Left cardiac atrium (tissue), 4 donors: ENCODE results near the gene CAPN9. TPM values are rescaled to one million over a fixed set of nuclear protein-coding genes. Genes with fewer than 3 reads are reported as not detected.

Experiments
- ATAC-seq, 2 donors: fragments of 200-7000 bp; cut with Tn5 transposase; one replicate each; pipeline ENCODE4 v1.9.1; 2020; ENCODE audit warnings: mild to moderate bottlenecking in 2 of 2, moderate library complexity in 2 of 2
- DNase-seq: peaks from one replicate; pipeline ENCODE4 v3.0.0-alpha.2; 2020
- intact Hi-C, 2 donors: fragments of 100-400 bp; cut with DNase I; formaldehyde crosslinking; loops; one replicate each; pipeline versions ENCODE4 v1.14.1 to v1.15.1; 2022 to 2023
- total RNA-seq, 2 donors: library from RNA; stranded (reverse); fragmentation: NEBNext Ultra II Directional; extraction: Animal tissue kit (Norgen Biotek cat#: 25700); gene quantifications; one replicate each; pipeline ENCODE4 v1.2.1, GENCODE V29; 2021
- donor health status: DM: no; HTN: yes; CAD: no.
- donor health status: DM: no; HTN: yes; CAD: no; lungs with severe emphysema.
- donor health status: DM: yes; HTN: yes; CAD: no.
- donor health status: Dilated cardiomyopathy.

The CAPN9 gene
- total RNA-seq, 2 donors from 2014 or later: 0.18 to 0.24 TPM

- ATAC-seq (peak in 1 of 2 donors; percentile 41), DNase-seq (no peak)
- intact Hi-C loops: loop anchor here in 1 of 2 donors (10.0 kb wide), 1 partner anchor 67 kb away; no protein-coding TSS in a partner anchor
Measured at GRCh38 chr1:230807561-230808280, 60.5 kb downstream of the CAPN9 start.

DNA sequence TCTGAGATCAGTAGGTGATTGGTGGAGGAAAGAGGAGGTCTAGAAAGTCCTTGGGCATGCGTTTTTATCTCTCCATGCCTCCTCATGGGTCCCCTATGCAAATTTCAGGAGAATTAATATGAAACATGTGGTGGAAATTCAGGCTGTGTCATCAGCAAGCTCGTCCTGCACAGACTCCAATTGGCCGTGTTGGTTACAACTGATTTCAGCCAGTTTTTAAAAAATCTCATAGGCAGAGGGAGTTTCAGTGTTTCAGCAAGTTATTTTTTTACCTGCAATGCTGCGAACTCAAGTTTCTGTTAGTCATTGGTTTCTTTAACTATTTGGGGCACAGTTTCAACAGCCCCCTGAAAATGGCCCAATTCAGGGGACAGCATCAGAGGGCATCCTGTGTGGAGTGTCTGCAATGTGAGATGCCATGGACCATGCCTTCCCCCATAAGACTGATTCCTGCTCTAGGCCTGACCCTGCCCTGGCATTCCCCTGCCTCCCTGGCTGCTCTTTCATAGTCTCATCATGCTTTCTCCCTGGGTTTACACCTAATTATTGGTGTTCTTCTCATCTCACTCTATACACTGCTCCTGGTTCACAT lies 61.2 kb downstream of the CAPN9 start:
- intact Hi-C loops: loop anchor here in 1 of 2 donors (10.0 kb wide), 1 partner anchor 66 kb away; no protein-coding TSS in a partner anchor
- ATAC-seq (peak; percentile 28 to 31), DNase-seq (no peak)

GRCh38 chr1:230809256-230809990 lies 62.2 kb downstream of the CAPN9 start:
- intact Hi-C loops: loop anchor here in 1 of 2 donors (10.0 kb wide), 1 partner anchor 65 kb away; no protein-coding TSS in a partner anchor
- no peak for DNase-seq
- no peak for ATAC-seq

- intact Hi-C loops: no loop called here
- ATAC-seq (no peak), DNase-seq (no peak)
Measured at GRCh38 chr1:230812568-230812967, 65.4 kb downstream of the CAPN9 start.

DNA sequence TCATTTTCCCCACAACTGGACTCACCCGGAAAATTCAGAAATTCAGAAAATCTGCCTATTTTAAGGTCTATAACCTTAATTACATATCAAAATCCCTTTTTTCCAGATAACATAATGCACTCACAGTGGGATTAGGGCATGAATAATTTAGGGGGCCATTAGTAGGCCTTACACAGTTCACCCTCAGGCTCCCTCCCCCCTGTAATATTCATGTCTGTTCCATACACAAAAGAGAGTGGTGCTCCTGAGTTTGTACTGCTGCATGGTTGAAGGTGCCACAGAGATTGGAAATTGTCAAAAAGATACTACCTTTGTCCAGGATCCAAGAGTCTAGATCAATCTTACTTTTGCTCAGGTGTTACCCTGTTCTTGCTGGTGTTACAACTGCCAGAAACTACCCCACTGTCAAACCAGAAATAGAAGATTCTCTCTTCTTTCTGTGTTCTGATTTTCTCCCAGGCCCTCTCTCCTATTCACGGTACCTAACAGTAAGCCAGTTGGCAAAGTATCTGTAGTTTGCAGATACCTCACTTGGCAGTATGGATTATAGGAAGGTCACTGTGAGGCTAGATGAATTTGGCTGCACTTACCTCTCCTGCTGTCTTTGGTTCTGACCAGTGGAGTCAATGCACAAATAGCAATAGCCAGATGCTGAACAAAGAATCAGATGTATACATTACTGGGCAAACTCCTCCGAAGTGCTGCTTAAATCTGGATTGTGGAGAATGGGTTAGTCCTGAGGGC lies 67.9 kb downstream of the CAPN9 start:
- ATAC-seq: peak in 1 of 2 donors; percentile 61
- intact Hi-C loops: no loop called here
- no peak for DNase-seq

- ATAC-seq: no peak
Measured at GRCh38 chr1:230816018-230816417, 68.8 kb downstream of the CAPN9 start.

DNA sequence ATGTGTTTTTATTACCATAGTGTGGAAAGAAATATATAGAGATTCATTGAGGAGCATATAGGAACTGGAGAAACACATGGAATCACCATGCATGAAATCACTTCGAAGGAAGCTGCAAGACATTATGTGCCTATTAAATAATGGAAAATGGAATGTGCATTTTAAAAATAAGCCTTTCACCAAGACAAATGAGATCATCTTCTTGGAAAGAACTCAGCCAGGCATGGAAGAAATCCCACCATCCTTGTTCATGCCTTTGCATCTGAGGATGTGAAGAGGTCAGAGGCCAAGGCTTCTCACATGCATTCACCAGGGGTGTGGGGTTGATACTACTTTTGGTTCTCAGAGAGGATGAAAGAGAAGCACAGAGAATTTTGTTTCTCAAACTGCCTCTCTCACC lies 71.2 kb downstream of the CAPN9 start:
- intact Hi-C loops: no loop called here
- DNase-seq (no peak), ATAC-seq (no peak)

More at GRCh38 chr1:230816018-230816417, 68.8 kb downstream of the CAPN9 start:
- intact Hi-C loops: no loop called here
- no peak for DNase-seq

- intact Hi-C loops: no loop called here
- ATAC-seq (no peak), DNase-seq (no peak)
Measured at GRCh38 chr1:230818901-230819300, 71.7 kb downstream of the CAPN9 start.

DNA sequence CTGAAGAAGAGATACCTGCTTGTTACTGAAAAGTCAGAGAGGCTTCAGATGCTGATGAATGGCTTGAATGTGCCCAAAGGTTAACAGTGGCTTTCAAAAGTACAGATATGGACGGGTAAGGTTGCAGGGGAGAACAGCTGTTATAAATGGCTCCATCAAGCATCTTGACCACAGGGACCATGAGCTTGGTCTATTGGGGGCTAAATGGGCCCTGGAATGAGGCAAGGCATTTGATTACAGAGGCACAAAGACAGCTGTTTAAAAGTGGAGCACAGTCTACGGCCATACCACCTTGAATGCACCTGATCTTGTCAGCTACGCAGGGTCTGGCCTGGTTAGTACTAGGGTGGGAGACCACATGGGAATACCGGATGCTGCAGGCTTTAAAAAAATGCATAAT lies 72.8 kb downstream of the CAPN9 start:
- intact Hi-C loops: no loop called here
- no peak for ATAC-seq

GRCh38 chr1:230820568-230820967 lies 73.4 kb downstream of the CAPN9 start:
- no peak for ATAC-seq
- intact Hi-C loops: no loop called here
- DNase-seq: no peak

More for the DNA sequence above, 72.8 kb downstream of the CAPN9 start:
- no peak for DNase-seq

GRCh38 chr1:230821346-230821745 lies 74.2 kb downstream of the CAPN9 start:
- ATAC-seq: no peak
- intact Hi-C loops: no loop called here
- DNase-seq: no peak

GRCh38 chr1:230822092-230822581 lies 74.9 kb downstream of the CAPN9 start:
- ATAC-seq: peak; percentile 13 to 15
- intact Hi-C loops: no loop called here

DNA sequence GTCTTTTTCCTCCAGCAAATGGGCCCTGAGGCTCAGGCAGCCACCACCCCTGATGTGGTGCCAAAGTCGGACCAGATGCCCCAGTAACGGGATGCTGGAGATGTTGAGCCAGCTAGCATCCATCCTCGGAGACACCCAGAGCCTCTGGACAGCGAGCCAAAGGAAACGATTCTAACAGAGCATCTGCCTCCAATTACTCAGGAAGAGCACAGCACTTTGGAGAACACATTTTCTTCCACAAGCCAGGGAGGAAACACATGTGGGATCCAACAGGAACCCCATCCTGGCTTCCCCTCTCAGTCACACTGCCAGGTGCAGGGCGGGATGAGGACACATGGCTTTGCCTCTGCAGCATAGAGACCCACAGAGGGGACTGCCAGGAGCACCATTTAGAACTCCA lies 76.2 kb downstream of the CAPN9 start:
- ATAC-seq (peak; percentile 6 to 10), DNase-seq (no peak)
- intact Hi-C loops: no loop called here

More at GRCh38 chr1:230822092-230822581, 74.9 kb downstream of the CAPN9 start:
- peak; percentile 48 for DNase-seq

- no peak for ATAC-seq
- no peak for DNase-seq
- intact Hi-C loops: no loop called here
Measured at GRCh38 chr1:230823931-230824381, 76.8 kb downstream of the CAPN9 start.

DNA sequence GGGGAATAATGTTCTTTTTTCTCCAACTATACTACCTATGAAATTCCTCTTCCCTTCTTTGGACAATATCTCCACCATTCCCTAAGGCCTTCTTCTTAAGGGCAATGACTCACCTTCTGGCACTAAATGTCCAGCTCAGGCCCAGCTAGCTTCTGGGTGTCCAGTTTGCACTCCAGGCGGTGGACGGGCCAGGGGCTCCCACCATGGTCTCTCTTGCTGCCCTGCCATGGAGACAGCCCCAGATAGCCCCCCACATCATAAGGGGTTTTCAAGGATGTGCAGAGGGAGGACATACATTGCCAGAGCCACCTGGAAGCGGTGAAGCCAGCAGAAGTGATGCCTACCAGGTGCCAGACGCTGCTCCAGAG lies 77.3 kb downstream of the CAPN9 start:
- DNase-seq: no peak
- intact Hi-C loops: no loop called here
- peak; percentile 17 to 53 for ATAC-seq

DNA sequence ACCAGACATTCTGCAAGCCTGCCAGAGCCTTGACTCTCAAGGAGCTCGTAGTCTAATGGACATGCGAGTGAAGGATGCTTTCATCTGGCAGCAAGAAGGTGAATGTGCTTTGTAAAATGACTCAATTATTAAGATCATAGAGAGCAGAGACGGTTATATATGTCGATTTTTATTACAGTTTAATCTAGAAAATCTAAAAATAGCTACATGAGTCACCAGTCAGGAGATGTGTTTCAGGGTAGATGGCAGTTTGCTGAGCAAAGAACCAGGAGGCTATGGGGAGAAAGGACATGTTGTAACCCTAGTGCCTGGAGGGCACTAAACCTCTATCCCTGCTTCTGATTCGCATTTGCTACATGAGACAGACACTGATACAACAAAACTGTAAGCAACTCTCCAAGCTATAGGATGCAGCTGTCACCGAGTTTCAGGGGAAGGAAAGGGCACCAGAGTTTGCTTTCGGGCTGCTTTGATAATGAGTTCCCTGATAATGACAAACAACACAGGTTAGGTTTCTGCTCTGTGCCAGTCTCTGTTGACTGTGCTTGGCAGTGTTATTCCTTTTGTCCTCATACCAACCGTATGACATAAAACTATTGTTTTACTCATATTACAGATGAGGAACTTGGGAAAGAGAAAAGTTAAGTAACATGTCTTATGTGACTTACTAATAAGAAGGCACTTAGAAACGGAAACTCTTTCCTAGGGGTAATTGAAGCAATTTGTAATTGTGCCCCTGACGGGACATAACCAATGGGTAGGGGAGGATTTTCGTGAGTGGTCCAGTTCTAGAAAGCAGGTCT lies 77.9 kb downstream of the CAPN9 start:
- intact Hi-C loops: no loop called here
- ATAC-seq (peak; percentile 51 to 61), DNase-seq (no peak)

DNA sequence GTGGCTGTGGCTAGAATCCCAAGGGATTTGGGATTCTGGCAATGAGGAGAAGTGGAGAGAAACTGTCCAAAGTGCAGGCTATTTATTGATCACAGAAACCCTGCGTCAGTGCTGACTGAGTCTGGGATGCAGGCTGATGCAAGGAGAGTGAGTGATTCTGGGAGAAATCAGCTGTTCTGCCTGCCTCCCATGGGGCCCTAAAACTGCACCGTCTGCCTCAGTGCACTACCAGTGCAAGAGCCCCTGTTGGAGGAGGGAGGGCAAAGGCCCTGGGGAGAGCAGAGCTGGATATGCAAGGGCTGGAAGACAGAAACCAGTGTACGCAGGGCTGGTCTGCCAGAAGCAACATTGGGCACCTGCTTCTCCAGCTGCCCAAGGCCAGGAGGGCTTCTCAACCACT lies 78.6 kb downstream of the CAPN9 start:
- DNase-seq: no peak
- intact Hi-C loops: no loop called here
- ATAC-seq: peak in 1 of 2 donors; percentile 32

DNA sequence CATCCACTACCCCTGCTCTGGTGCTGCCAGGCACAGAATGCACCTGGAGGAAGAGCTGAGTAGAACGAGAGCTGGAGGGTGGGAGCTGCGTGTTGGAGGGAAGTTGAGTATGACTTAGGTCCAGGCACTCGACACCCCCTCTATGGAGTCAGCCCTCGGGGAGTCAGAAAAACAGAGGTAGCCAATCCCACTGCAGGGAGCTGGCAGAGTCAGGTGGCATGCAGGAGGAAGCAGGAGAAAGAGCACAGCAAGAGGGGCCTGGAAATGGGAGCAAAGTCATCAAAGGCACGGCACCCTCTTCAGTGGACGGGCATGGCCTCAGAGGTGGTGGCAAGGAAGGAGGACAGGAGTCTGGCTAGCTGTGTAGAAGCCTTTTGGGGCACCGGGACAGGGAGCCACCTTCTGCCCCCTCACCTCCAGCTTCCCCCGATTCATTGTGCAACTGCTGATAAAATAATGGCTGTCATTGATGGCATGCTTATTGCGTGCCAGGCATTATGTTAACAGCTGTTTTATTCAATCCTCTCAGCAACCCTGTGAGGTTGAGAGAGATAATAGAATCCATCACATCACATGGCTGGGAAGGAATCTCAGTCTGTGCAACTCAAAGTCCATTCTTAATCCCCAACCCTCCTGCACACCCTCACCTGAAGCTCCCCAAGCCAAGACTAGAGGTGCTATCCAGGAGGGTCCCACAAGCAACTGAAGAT lies 79.1 kb downstream of the CAPN9 start:
- intact Hi-C loops: no loop called here

More for the DNA sequence above, 79.1 kb downstream of the CAPN9 start:
- no peak for DNase-seq
- no peak for ATAC-seq
